ENCODE measurements around the gene TPR.

GRCh38 chr1:186291271-186291670 lies 83.8 kb downstream of the TPR start:
- no peak for TF ChIP-seq HDAC2 (IDR thresholded peaks at IDR 0.05)
- no peak for TF ChIP-seq EP300 (IDR thresholded peaks at IDR 0.05)
- TF ChIP-seq CEBPB (IDR thresholded peaks at IDR 0.05), result no peak
- no peak for TF ChIP-seq MAX (IDR thresholded peaks at IDR 0.05)

Measured in A549 (cell line).